ENCODE data around the gene BEGAIN. TPM values are rescaled to one million over a fixed set of nuclear protein-coding genes. Genes with fewer than 3 reads are reported as not detected.

BEGAIN gene
- total RNA-seq, 2 experiments from 2014 or later = 1.5 to 2.3 TPM

DNA sequence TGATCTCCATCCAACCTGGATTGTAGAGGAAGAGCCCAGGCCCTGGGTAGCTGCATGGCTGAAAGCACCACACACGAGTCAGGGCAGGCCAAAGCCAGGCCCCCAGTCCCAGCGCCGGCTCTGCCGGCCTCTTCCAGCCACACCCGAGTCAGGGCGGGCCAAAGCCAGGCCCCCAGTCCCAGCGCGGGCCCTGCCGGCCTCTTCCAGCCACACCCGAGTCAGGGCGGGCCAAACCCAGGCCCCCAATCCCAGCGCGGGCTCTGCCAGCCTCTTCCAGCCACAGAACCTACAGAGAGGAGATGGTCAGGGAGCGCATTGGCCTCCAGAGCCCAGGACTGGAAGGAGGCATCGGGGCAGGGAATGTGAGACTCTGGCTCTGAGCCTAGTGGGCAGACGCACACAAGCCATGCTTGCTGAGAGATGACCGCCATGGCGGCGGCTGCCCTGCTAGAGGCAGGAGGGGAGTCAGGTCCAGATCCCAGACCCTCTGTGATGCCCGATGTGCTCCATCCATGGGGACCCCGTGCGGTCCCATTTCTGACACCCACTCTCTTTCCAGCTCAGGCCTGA, 30.2 kb downstream of the BEGAIN start:
- Mint-ChIP-seq H3K27me3 (no peaks in the 10 kb centered on the region), H3K9me3 (no peaks in the 10 kb centered on the region), H3K4me1 (peaks cover 8% of the 10 kb centered on the region), H3K27ac (no peak overlapping the region), H3K36me3 (no peaks in the 10 kb centered on the region), H3K4me3 (no peak overlapping the region)
- POLR2A ChIA-PET = no interaction called here
- ATAC-seq (ENCODE audit: low read depth) (no peak), DNase-seq (no peak)

DNA sequence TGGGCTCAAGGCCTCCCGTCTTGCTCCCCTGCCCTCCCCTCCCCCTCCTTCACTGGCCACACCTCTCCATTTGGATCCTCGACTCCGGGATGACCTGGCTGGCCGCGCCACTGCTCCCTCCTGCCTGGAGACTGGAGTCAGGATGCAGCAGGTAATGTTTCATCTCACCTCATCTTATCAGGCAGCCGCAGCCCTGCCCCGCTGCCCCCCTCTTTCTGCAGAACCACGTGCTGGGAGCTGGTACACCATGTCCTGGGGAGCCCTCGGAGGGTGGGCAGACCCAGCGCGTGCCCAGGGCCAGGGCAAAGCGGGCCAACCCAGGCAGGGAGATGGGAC, 31.1 kb downstream of the BEGAIN start:
- Mint-ChIP-seq H3K9me3 (no peaks in the 10 kb centered on the region), H3K27me3 (no peaks in the 10 kb centered on the region), H3K4me3 (no peak overlapping the region), H3K4me1 (peaks cover 8% of the 10 kb centered on the region), H3K27ac (no peak overlapping the region), H3K36me3 (no peaks in the 10 kb centered on the region)
- DNase-seq = no peak
- POLR2A ChIA-PET = no interaction called here
- ATAC-seq (ENCODE audit: low read depth) = no peak

DNA sequence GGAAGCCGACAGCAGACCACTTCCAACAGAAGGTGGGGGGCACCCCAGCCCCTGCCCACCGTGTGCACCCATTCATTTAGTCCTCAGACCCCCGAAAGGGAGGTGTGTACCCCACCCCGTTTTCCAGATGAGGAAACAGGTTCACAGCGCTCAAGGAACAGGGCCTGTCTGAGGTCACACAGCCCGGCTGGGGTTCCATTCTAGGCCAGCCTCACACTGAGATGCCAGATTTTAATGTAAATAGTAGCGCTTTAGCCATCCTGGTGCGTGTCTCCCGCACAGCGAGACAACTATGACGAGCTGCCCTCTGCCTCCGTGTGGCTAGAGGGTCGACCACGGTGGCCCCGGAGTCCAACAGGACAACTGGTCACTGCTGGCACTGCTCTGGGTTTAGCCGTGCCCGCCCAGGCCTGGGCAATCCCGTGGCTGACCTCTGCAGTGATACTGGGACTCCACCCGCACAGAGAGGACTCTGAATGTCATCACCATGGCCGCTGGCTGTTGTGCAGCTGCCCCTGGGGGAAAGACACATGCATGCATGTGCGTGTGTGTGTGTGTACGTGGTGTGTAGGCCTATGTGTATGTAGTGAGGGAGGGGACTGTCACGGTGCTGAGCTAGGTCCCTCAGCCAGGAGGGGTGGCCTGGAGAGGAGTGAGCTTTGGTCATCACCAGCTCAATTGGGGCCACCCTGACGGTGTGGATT, 31.6 kb downstream of the BEGAIN start:
- Mint-ChIP-seq H3K27me3 (no peaks in the 10 kb centered on the region), H3K4me3 (no peak overlapping the region), H3K4me1 (peaks cover 8% of the 10 kb centered on the region), H3K36me3 (no peaks in the 10 kb centered on the region), H3K9me3 (no peaks in the 10 kb centered on the region), H3K27ac (no peak overlapping the region)
- no peak for DNase-seq
- POLR2A ChIA-PET = no interaction called here
- ATAC-seq (ENCODE audit: low read depth) = no peak

DNA sequence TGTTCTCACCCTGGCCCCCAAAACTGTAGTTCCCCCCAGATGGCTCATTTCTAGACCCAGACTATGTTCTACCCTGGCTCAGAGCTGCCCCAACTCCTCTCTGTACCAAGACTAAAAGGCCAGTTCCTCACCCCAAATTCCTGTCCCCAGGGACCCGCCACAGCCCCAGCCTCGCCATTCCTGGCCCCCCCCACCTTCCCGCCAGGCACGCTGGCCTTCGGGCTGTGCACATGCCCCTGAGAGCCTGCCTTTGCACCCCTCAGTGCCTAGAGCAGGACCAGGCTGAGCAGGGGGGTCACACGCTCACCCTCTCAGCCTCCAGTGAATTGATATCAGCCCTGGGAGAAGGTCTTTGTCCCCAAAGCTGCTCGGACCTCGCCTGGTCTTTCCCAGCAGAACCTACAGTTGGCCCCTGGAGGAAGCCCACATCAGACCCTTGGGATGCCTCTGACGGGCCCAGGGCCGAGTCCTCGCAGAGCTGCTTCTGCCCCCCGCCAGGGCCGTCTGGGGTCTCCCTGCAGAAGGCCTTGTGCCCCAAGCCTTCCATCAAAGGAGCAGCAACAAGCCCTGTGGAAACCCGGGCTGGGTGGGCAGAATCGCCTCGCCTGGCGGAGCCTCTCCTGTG, 32.4 kb downstream of the BEGAIN start:
- no peak for ATAC-seq (ENCODE audit: low read depth)
- Mint-ChIP-seq H3K9me3 (no peaks in the 10 kb centered on the region), H3K4me1 (peaks cover 8% of the 10 kb centered on the region), H3K4me3 (no peak overlapping the region), H3K27ac (peak overlapping the region; percentile 13), H3K36me3 (no peaks in the 10 kb centered on the region), H3K27me3 (no peaks in the 10 kb centered on the region)
- no peak for DNase-seq
- POLR2A ChIA-PET = no interaction called here

DNA sequence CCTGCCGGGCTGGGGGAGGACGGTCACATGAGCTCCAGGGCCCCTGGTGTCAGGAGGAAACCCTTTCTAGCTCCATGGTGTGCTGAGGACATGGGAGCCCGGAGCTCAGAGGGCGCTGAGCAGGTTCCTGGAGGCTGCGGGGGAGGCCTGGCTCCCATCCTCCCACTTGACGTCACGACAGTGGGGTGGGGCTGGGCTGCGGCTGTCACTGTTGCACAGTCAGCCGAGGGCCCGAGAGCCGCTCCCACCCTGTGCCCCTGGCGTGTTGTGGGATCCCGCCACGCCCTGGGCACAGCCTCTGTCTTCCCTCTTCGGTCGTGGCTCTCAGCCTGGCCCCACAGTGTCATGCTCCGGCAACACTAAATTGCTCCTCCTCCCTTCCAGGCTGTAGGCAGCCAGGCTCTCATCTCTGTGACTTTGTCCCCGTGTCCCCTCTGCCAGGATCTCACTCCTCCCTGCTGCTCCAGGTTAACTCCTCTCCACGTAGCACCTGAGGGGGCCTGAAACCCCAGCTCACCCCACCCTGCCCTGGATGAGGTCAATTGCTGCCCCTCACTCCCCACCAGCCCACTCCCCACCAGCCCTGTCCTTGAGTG, 33.0 kb downstream of the BEGAIN start:
- DNase-seq = no peak
- H3K9me3 Mint-ChIP-seq = no peaks in the 10 kb centered on the region
- no peak overlapping the region for H3K4me3 Mint-ChIP-seq
- POLR2A ChIA-PET = no interaction called here
- peak overlapping the region; percentile 13 for H3K27ac Mint-ChIP-seq
- peaks cover 11% of the 10 kb centered on the region for H3K4me1 Mint-ChIP-seq
- peak; percentile 27 for ATAC-seq (ENCODE audit: low read depth)
- H3K27me3 Mint-ChIP-seq = peaks cover 1% of the 10 kb centered on the region
- H3K36me3 Mint-ChIP-seq = no peaks in the 10 kb centered on the region

DNA sequence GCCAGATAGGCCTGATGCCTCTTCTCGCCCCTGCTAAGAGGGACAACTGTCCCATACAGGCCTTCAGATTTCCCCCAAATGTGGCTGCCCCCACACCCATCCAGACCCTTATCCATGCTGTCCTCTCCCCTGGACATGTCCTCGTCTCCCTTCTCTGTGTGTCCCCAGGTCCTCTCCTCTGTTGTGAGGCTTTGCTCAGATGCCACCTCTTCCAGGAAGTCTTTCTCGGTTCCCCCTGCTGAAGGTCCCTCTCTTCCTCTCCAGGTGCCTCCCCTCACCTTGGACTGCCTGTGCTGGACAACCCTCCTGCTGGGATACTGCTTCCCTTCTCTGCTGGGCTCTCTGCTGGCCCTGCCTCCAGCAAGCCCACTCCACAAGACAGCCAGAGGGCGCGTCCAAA, 33.7 kb downstream of the BEGAIN start:
- Mint-ChIP-seq H3K9me3 (no peaks in the 10 kb centered on the region), H3K4me3 (no peak overlapping the region), H3K4me1 (peaks cover 16% of the 10 kb centered on the region), H3K27me3 (peaks cover 1% of the 10 kb centered on the region), H3K27ac (no peak overlapping the region), H3K36me3 (no peaks in the 10 kb centered on the region)
- DNase-seq = no peak
- POLR2A ChIA-PET = no interaction called here
- ATAC-seq (ENCODE audit: low read depth) = no peak

DNA sequence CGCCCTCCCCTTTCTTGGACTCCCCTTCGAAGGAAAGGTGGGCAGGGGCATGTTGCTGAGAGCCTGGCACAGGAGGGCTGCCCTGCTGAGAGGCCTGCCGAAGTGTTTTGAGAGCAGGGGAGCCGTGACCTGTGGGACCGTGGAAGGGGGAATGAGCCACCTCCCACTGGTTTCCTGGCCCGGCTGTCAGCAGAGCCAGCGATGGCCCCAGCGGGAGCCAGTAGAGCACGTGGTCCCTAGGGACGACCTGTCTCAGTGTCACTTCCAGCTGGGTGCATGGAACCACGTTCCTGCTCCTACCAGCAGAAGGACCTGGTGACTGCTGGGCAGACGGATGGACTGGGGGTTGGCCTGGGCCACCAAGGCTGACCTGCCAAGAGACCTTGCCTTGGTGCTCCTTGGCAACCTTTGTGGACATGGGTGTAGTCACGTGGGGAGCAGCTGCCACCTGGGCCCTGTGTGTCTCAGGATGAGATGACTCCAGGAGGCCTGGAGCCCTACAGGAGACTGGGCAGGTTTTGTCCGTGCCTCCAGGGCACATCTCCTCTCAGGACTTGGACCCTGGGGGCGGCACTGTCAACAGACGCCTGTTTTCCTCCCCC, 34.6 kb downstream of the BEGAIN start:
- ATAC-seq (ENCODE audit: low read depth) = no peak
- Mint-ChIP-seq H3K9me3 (no peaks in the 10 kb centered on the region), H3K27me3 (peaks cover 1% of the 10 kb centered on the region), H3K4me1 (peaks cover 19% of the 10 kb centered on the region), H3K27ac (no peak overlapping the region), H3K4me3 (no peak overlapping the region), H3K36me3 (no peaks in the 10 kb centered on the region)
- POLR2A ChIA-PET = no interaction called here
- no peak for DNase-seq

DNA sequence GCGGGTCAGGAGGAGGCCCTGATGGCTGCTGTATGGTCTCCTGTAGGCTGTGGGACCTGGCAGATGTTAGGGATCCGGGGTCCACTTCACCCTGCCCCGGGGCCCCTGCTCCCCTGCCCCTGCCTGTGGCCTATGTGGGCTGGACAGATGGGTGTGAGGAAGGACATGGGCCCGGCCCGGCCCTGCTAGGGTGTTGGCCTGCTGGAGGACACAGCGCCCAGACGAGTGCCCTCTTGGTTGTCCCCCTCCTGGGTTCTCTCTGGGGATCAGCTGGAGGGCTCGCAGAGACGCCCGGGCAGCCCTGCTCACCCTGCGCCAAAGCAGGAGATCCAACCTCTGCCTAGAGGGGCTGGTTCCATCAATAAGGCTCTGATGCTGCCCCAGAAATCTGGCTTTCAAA, 36.2 kb downstream of the BEGAIN start:
- Mint-ChIP-seq H3K36me3 (no peaks in the 10 kb centered on the region), H3K27me3 (peaks cover 1% of the 10 kb centered on the region), H3K4me1 (peaks cover 25% of the 10 kb centered on the region), H3K27ac (no peak overlapping the region), H3K4me3 (no peak overlapping the region), H3K9me3 (no peaks in the 10 kb centered on the region)
- ATAC-seq (ENCODE audit: low read depth) (no peak), DNase-seq (no peak)
- POLR2A ChIA-PET = no interaction called here

DNA sequence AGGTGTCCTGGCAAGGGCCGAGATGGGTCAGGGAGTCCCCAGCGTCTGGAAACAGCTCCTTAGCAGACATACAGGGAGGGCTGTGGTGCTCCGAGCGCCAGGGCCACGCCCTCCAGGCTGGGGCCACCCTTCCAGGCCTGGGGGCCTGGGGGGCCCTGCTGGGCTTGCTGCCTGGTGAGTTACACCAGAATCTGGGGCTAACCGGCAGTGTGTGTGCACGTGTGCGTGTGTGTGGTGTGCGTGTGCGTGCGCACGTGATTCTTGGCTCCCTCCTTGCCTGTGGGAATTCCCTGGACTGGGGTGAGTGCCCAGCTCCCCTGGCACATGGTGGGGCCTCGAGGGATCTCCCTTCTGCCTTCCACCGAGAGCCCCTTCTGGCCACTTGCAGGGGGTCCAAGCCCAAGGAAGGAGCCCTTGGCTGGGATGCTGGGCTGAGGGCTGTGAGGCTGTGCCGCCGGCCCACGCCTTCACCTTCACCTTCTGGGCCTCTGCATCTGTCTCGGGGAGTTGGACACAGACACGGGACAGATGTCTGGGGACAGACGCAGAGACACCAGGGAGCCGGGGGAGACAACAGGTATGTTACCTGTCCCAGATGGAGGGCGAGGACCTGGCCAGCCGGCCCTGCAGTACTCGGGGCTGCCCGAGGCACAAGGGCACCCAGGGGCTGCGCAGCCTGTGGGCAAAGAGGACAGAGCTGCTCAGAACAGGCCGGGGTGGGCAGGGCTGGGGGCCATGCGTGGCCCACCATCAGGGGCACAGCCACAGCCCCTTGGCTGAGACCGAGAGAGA, 37.2 kb downstream of the BEGAIN start:
- Mint-ChIP-seq H3K36me3 (no peaks in the 10 kb centered on the region), H3K9me3 (no peaks in the 10 kb centered on the region), H3K4me1 (peaks cover 25% of the 10 kb centered on the region), H3K27me3 (peaks cover 1% of the 10 kb centered on the region), H3K27ac (no peak overlapping the region), H3K4me3 (no peak overlapping the region)
- DNase-seq (no peak), ATAC-seq (ENCODE audit: low read depth) (no peak)
- POLR2A ChIA-PET = no interaction called here

DNA sequence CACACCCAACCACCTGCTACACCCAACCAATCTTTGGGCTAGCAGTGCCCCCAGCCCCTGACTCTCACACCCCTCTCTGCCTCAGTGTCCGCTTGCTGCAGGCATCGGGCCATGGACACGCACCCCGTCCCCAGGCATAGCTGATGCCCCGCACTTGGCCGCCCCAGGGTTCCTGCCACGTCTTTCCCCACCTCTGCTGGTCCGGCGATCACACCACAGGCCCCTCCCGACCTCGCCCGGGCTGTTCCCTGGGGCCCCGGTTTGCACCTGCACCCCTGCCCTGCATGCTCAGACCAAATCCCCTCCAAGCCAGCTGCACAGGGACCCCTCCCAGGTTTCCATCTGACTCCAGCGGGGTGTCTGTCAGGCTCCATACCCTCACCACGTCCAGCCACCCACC, 38.3 kb downstream of the BEGAIN start:
- Mint-ChIP-seq H3K4me1 (peaks cover 25% of the 10 kb centered on the region), H3K9me3 (no peaks in the 10 kb centered on the region), H3K4me3 (peak overlapping the region; percentile 35), H3K36me3 (no peaks in the 10 kb centered on the region), H3K27ac (no peak overlapping the region), H3K27me3 (peaks cover 1% of the 10 kb centered on the region)
- no peak for DNase-seq
- POLR2A ChIA-PET = no interaction called here
- no peak for ATAC-seq (ENCODE audit: low read depth)

DNA sequence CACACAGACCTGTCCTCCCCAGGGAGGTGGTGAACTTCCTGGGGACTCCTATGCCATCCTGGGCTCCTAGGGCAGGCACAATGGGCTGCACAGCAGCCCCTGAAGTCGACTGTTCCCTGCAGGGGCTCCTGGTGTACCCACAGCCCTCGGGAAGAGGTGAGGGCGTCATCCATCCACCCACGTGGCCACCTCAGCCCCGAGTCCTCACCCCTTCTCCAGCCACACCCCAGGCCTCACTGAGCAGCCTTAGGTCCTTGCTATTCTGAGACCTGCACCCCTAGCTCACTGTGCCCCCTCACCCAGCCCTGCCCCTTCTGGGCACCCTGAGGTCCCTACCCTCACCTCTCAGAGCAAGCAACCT, 38.9 kb downstream of the BEGAIN start:
- POLR2A ChIA-PET = interaction anchor here (3.0 kb wide), 1 partner anchor 97 kb away, joined by 15 read pairs; no protein-coding TSS in a partner anchor
- H3K27me3 Mint-ChIP-seq = peaks cover 1% of the 10 kb centered on the region
- peak overlapping the region; percentile 93 for H3K27ac Mint-ChIP-seq
- H3K9me3 Mint-ChIP-seq = no peaks in the 10 kb centered on the region
- no peaks in the 10 kb centered on the region for H3K36me3 Mint-ChIP-seq
- peak overlapping the region; percentile 82 for H3K4me3 Mint-ChIP-seq
- DNase-seq = no peak
- ATAC-seq (ENCODE audit: low read depth) = no peak
- H3K4me1 Mint-ChIP-seq = peaks cover 24% of the 10 kb centered on the region

DNA sequence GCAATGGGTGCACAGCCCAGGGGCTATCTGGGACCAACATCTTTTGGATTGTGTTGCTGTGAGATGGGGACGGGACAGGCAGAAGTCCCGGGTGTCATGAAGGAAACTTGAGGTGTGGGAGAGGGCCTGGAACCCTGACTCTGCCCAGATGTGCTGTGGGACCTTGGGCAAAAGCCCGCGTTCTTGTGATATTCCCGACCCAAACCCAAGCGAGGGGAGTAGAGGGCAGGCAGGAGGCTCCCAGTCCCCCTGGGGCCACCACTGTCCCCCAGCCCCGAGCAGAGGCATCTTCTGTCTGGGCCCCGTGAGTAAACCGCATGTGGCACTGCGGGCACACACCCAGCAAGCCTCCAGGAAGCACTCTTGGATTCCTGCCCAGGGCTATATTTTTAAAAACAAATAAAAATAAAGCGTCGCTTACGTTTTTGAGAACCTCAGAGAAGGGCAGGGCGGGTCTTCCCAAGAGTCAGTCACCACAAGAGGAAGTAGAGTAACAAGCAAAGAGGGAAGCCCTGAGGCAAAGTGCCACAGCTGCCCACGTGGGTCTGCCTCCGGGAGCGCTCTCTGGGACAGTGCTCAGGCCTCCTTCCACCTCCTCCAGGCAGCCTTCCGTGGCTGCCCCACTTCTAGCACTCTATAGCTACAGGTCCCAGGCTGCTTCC, 39.5 kb downstream of the BEGAIN start:
- peaks cover 24% of the 10 kb centered on the region for H3K4me1 Mint-ChIP-seq
- peaks cover 1% of the 10 kb centered on the region for H3K27me3 Mint-ChIP-seq
- H3K36me3 Mint-ChIP-seq = no peaks in the 10 kb centered on the region
- POLR2A ChIA-PET = interaction anchor here (2.5 to 3.0 kb wide), 2 partner anchors 13 to 97 kb away, joined by 9 to 15 read pairs; no protein-coding TSS in a partner anchor
- peak; percentile 57 for DNase-seq
- peak overlapping the region; percentile 82 for H3K4me3 Mint-ChIP-seq
- peak; percentile 24 for ATAC-seq (ENCODE audit: low read depth)
- H3K9me3 Mint-ChIP-seq = no peaks in the 10 kb centered on the region
- peak overlapping the region; percentile 93 for H3K27ac Mint-ChIP-seq

DNA sequence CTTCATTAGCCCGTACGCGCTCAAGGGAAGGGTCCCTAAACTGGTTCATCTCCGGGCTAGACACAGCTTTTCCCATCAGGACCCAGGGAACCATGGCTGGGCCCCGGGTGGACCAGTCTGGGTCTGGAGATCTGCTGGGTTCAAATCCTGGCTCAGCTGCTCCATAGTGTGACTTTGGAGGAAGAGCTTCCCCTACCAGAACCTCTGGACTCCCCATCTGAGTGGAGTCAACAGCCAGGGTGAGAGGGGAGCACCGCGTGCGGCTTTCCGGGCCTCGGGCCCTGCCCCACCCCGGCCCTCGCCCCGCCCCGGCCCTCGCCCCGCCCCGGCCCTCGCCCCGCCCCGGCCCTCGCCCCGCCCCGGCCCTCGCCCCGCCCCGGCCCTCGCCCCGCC, 41.2 kb downstream of the BEGAIN start:
- DNase-seq = peak; percentile 61
- no peaks in the 10 kb centered on the region for H3K36me3 Mint-ChIP-seq
- POLR2A ChIA-PET = interaction anchor here (0.6 to 3.0 kb wide), 6 partner anchors 12 to 104 kb away, joined by 3 to 15 read pairs (median 4); no protein-coding TSS in a partner anchor
- peaks cover 1% of the 10 kb centered on the region for H3K27me3 Mint-ChIP-seq
- H3K27ac Mint-ChIP-seq = peak overlapping the region; percentile 78
- ATAC-seq (ENCODE audit: low read depth) = peak; percentile 54
- no peaks in the 10 kb centered on the region for H3K9me3 Mint-ChIP-seq
- no peak overlapping the region for H3K4me3 Mint-ChIP-seq
- H3K4me1 Mint-ChIP-seq = peaks cover 24% of the 10 kb centered on the region
